Naive thymus-derived CD4-positive, alpha-beta T cell (primary cell): Measurements from ENCODE around the gene RAB31. TPM values are rescaled to one million over a fixed set of nuclear protein-coding genes. Genes with fewer than 3 reads are reported as not detected.
"Not testable (repeated sequence)": the region's sequence is repeated elsewhere in the genome, so short reads cannot be mapped to it uniquely, and the experiment has no call there.

ENCODE experiments used
- ATAC-seq: fragments of 150-1000 bp; cut with Tn5 transposase; 2 replicates; pipeline ENCODE4 v1.10.0; 2021; ENCODE audit warnings: mild to moderate bottlenecking, moderate library complexity
- CTCF ChIA-PET: fragments of 350-600 bp; sonication (Branson Sonifier 250); formaldehyde crosslinking; loops from one replicate; lab custom pipeline; 2021; ENCODE audit warnings: antibody characterized with exemption; lab: Charles Lee
- POLR2A ChIA-PET: fragments of 350-600 bp; sonication (Branson Sonifier 250); formaldehyde crosslinking; loops from one replicate; lab custom pipeline; 2021; ENCODE audit warnings: antibody characterized with exemption, inconsistent platforms; lab: Charles Lee
- DNase-seq, 9 donors: peaks; one replicate each; pipeline versions ENCODE4 v3.0.0 to v3.0.0-alpha.2; 2020 to 2022; ENCODE audit warnings: mixed read lengths in 1 of 9
- H3K27ac ChIP-seq: one replicate; pipeline ENCODE4 v1.7.0; 2013; ENCODE audit warnings: mild to moderate bottlenecking, low read depth, low read length, moderate library complexity
- H3K27me3 ChIP-seq, 2 donors: one replicate each; pipeline ENCODE4 v1.7.0; 2013; ENCODE audit warnings: low read length in 2 of 2, mild to moderate bottlenecking in 2 of 2, moderate library complexity in 2 of 2; ENCODE audit not compliant: control insufficient read depth in 2 of 2, insufficient read depth in 2 of 2
- H3K36me3 ChIP-seq, 3 experiments: 1 replicate in 2 of 3; 2 replicates in 1 of 3; pipeline ENCODE4 v1.7.0; 2013; ENCODE audit warnings: low read length in 3 of 3, mild to moderate bottlenecking in 3 of 3, moderate library complexity in 1 of 3; ENCODE audit not compliant: insufficient read depth in 3 of 3, control insufficient read depth in 2 of 3
- H3K4me1 ChIP-seq, 2 donors: one replicate each; pipeline ENCODE4 v1.7.0; 2013; ENCODE audit warnings: low read length in 2 of 2, mild to moderate bottlenecking in 2 of 2, moderate library complexity in 1 of 2; ENCODE audit not compliant: control insufficient read depth in 2 of 2, insufficient read depth in 2 of 2
- H3K4me3 ChIP-seq: 2 replicates; pipeline ENCODE4 v1.7.0; 2013; ENCODE audit warnings: mild to moderate bottlenecking, low read length
- H3K9me3 ChIP-seq, 3 experiments: 1 replicate in 2 of 3; 2 replicates in 1 of 3; pipeline ENCODE4 v1.7.0; 2013; ENCODE audit warnings: low read length in 3 of 3; ENCODE audit not compliant: control insufficient read depth in 2 of 3
- H3K27ac Mint-ChIP-seq, 9 donors: one replicate each; pipeline ENCODE4 v1.8.0; 2020 to 2022; ENCODE audit warnings: mixed read lengths in 9 of 9, mild to moderate bottlenecking in 8 of 9, moderate library complexity in 5 of 9, inconsistent platforms in 2 of 9
- H3K27me3 Mint-ChIP-seq, 5 donors: one replicate each; pipeline ENCODE4 v1.8.0; 2021 to 2022; ENCODE audit warnings: mixed read lengths in 5 of 5, mild to moderate bottlenecking in 1 of 5
- H3K36me3 Mint-ChIP-seq, 5 donors: one replicate each; pipeline ENCODE4 v1.8.0; 2020 to 2022; ENCODE audit warnings: mixed read lengths in 5 of 5, mild to moderate bottlenecking in 3 of 5, inconsistent platforms in 1 of 5
- H3K4me1 Mint-ChIP-seq, 7 donors: one replicate each; pipeline ENCODE4 v1.8.0; 2020 to 2022; ENCODE audit warnings: mixed read lengths in 7 of 7, mild to moderate bottlenecking in 3 of 7, inconsistent platforms in 1 of 7
- H3K4me3 Mint-ChIP-seq, 10 donors: one replicate each; pipeline ENCODE4 v1.8.0; 2020 to 2022; ENCODE audit warnings: mild to moderate bottlenecking in 10 of 10, mixed read lengths in 10 of 10, moderate library complexity in 6 of 10, inconsistent platforms in 2 of 10
- H3K9me3 Mint-ChIP-seq, 11 donors: one replicate each; pipeline ENCODE4 v1.8.0; 2020 to 2022; ENCODE audit warnings: mixed read lengths in 11 of 11, mild to moderate bottlenecking in 4 of 11, inconsistent platforms in 1 of 11, moderate library complexity in 1 of 11
- intact Hi-C, 2 donors: fragments of 100-400 bp; cut with micrococcal nuclease; formaldehyde crosslinking; loops; one replicate each; pipeline ENCODE4 v1.15.1; 2023
- polyA plus RNA-seq, 2 donors: library from polyadenylated mRNA; unstranded; fragments of 300-500 nt; fragmentation: Illumina TruSeq; gene quantifications; one replicate each; pipeline ENCODE4 v1.2.3, GENCODE V29; 2021
- total RNA-seq, 6 experiments: library from RNA in 5 of 6; stranded (reverse) in 5 of 6; gene quantifications; 1 replicate in 5 of 6; 2 replicates in 1 of 6; pipeline ENCODE4 v1.2.3 and lab custom pipeline; 2021 to 2026

Gene RAB31
- total and polyA plus RNA-seq, 7 experiments from 2014 or later, result 0.41 to 48.6 (median 2.3) TPM

DNA sequence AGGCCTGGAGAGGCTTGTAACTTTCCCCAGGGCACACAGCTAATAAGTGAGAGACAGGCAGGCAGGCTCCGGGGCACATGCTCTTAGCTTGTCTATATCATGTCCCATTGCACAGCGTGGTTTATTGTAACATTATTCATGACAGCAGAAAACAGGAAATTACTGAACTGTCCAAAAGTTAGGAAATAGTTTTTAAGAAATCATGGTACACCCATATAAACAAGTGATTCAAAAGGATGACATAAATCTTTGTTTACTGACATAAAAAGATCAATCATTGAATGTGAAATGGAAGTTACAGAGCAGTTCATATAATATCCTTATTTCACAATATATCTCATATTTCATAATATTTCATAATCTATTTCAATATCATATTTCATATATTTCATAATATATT lies 143.4 kb downstream of the RAB31 start:
- DNase-seq (no peak), ATAC-seq (peak; percentile 69)
- Histone ChIP-seq H3K27me3 (no peaks in the 10 kb centered on the region), H3K9me3 (no peaks in the 10 kb centered on the region), H3K27ac (no peak overlapping the region), H3K4me1 (no peaks in the 10 kb centered on the region), H3K36me3 (no peaks in the 10 kb centered on the region), H3K4me3 (no peak overlapping the region)
- Mint-ChIP-seq H3K9me3 (peaks cover 0 to 2% (median 0%) of the 10 kb centered on the region in 11 donors), H3K36me3 (peaks cover 0 to 3% (median 0%) of the 10 kb centered on the region in 5 donors), H3K4me1 (peaks cover 0 to 9% (median 0%) of the 10 kb centered on the region in 7 donors), H3K27me3 (peaks cover 17 to 48% (median 33%) of the 10 kb centered on the region in 5 donors), H3K4me3 (no peak overlapping the region), H3K27ac (no peak overlapping the region)
- intact Hi-C loops, result no loop called here
- POLR2A ChIA-PET, result no interaction called here
- CTCF ChIA-PET, result no interaction called here

DNA sequence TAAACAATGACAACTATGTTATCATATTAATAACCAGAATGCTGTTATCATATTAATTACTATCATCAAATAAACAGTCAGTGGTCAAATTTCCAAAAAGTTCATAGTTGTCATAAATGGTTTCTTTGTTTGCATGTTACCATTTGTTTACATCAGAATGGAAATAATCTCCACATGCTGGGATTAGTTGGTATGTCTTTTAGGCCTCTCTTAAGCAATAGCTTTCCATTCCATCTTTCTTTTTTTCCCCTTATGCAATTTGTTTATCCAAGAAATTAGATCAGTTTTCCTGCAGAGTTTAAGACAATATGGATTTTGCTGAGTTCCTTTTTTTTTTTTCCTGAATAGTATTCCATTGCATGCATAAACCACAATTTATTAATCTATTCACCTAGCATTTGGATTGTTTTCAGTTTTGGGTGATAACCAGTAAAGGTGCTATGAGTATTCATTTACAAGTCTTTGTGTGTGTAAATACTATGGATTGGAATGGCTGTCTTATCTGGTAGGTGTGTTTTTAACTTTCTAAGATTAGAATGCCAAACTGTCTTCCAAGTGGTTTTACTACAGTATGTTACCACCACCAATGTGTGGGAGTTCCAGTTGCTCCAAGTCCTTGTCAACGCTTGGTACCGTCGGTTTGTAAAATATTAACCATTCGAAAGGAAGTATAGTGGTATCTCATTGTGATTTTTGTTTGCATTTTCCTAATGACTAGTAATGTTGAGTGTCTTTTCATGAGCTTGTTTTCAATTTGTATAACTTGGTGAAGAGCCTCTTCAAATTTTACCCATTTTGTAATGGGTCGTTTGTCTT lies 144.4 kb downstream of the RAB31 start:
- CTCF ChIA-PET, result no interaction called here
- peaks cover 0 to 9% (median 0%) of the 10 kb centered on the region in 7 donors for H3K4me1 Mint-ChIP-seq

DNA sequence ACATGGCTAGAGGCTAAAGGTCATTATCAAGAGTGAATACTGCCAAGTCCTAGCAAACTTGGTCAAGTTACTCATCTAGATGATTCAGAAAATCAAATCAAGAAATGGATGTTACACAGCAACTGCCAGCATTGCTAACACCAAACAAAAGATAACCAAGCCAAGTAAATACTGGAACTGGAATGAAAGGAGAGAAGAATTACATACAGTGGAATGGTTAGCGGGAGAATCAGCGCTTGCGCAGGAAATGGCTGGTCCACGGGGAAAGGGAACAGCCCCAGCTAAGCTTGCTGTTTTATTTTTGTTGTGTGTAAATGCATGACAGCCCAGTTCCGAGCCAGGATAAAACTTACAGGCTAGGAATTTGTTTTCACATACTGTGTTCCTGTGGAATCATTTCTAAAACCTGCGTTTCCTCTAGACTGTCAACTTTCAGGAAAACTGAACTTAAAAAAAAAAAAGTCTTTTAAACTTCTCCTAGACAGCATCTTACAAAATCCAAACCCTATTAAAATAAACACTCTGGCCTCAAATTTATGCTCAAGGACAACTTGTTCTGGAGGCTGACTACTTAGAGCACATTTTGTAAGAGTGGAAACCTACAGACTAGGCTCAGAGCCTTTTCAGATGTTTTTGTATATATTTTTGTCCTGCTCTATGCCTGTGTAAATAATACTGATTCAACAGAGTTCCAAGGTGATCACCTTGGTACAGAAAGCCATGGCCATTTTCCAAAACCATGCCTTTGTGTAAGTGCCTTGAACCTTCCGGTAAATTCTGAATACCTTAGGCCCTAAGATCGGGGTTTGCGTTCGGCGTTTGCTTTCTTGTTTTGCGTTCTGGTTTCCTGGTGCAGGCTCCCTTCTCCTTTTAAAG lies 146.9 kb downstream of the RAB31 start:
- no peak overlapping the region for H3K4me3 ChIP-seq
- H3K36me3 ChIP-seq, result no peaks in the 10 kb centered on the region
- peaks cover 4 to 26% (median 15%) of the 10 kb centered on the region in 5 donors for H3K27me3 Mint-ChIP-seq
- DNase-seq (no peak), ATAC-seq (no peak)
- no peaks in the 10 kb centered on the region for H3K36me3 Mint-ChIP-seq
- H3K27me3 ChIP-seq, result no peaks in the 10 kb centered on the region
- ChIA-PET CTCF (no interaction called here), POLR2A (no interaction called here)
- no peaks in the 10 kb centered on the region for H3K9me3 ChIP-seq
- H3K9me3 Mint-ChIP-seq, result no peaks in the 10 kb centered on the region
- no peak overlapping the region for H3K4me3 Mint-ChIP-seq
- H3K27ac Mint-ChIP-seq, result no peak overlapping the region
- H3K27ac ChIP-seq, result no peak overlapping the region
- intact Hi-C loops, result no loop called here
- H3K4me1 Mint-ChIP-seq, result peaks cover 0 to 1% (median 0%) of the 10 kb centered on the region in 7 donors
- H3K4me1 ChIP-seq, result no peaks in the 10 kb centered on the region

More for the DNA sequence above, 144.4 kb downstream of the RAB31 start:
- peaks cover 0 to 3% (median 0%) of the 10 kb centered on the region in 5 donors for H3K36me3 Mint-ChIP-seq
- H3K27ac Mint-ChIP-seq, result no peak overlapping the region
- intact Hi-C loops, result no loop called here
- POLR2A ChIA-PET, result no interaction called here
- Histone ChIP-seq H3K27me3 (no peaks in the 10 kb centered on the region), H3K27ac (no peak overlapping the region), H3K36me3 (no peaks in the 10 kb centered on the region), H3K4me3 (no peak overlapping the region), H3K4me1 (no peaks in the 10 kb centered on the region), H3K9me3 (no peaks in the 10 kb centered on the region)
- H3K4me3 Mint-ChIP-seq, result no peak overlapping the region
- H3K9me3 Mint-ChIP-seq, result no peaks in the 10 kb centered on the region
- DNase-seq, result no peak
- peaks cover 17 to 41% (median 28%) of the 10 kb centered on the region in 5 donors for H3K27me3 Mint-ChIP-seq
- ATAC-seq, result no peak

DNA sequence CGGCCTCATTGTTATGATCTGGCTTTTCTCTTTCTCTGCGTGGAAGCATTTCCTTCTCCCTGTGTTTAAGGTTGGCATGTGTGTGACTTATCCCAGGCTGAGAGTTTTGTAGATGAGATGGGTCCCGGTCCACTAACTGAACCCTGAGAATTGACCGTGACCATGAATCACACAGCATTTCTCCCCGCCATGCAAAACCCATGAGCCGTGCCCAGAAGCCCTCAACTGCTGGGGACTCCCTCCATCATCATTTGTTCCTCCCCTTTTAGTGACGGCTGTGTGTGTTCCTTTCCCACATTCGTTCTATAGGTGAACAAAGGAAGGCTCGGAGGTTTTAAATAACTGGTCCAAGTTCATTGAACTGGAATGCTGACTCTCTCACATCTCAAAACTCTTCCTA lies 147.6 kb downstream of the RAB31 start:
- Histone ChIP-seq H3K4me1 (no peaks in the 10 kb centered on the region), H3K9me3 (no peaks in the 10 kb centered on the region), H3K4me3 (no peak overlapping the region), H3K36me3 (no peaks in the 10 kb centered on the region), H3K27me3 (no peaks in the 10 kb centered on the region), H3K27ac (no peak overlapping the region)
- POLR2A ChIA-PET, result no interaction called here
- Mint-ChIP-seq H3K27ac (no peak overlapping the region), H3K27me3 (peaks cover 4 to 21% (median 12%) of the 10 kb centered on the region in 5 donors), H3K4me1 (peaks cover 0 to 1% (median 0%) of the 10 kb centered on the region in 7 donors), H3K4me3 (no peak overlapping the region), H3K9me3 (no peaks in the 10 kb centered on the region), H3K36me3 (no peaks in the 10 kb centered on the region)
- intact Hi-C loops, result no loop called here
- ATAC-seq (no peak), DNase-seq (no peak)
- CTCF ChIA-PET, result no interaction called here

DNA sequence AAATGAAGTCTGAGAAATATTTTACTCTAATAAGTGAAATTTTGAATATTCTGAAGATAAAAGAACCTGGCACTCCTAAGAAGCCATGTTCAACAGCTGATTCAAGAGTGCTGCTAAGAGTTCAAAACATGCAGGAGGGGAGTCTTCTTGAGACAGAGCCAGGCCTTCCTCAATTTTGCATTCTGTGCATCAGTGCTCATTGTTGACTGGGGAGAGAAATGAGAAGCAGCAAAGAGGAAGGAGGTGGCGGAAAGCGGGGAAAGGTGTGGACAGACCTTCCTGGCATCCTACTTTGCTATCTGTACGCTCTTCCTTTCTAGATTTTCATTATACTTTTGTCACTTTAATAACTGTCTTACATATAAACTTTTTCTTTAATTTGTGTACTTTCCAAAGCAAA lies 148.0 kb downstream of the RAB31 start:
- peak; percentile 54 for ATAC-seq
- ChIA-PET POLR2A (no interaction called here), CTCF (no interaction called here)
- intact Hi-C loops, result no loop called here
- no peaks in the 10 kb centered on the region for H3K9me3 ChIP-seq
- no peak overlapping the region for H3K4me3 ChIP-seq
- H3K27ac Mint-ChIP-seq, result no peak overlapping the region
- peaks cover 4 to 21% (median 12%) of the 10 kb centered on the region in 5 donors for H3K27me3 Mint-ChIP-seq
- no peaks in the 10 kb centered on the region for H3K9me3 Mint-ChIP-seq
- no peak overlapping the region for H3K27ac ChIP-seq
- no peak overlapping the region for H3K4me3 Mint-ChIP-seq
- H3K27me3 ChIP-seq, result no peaks in the 10 kb centered on the region
- no peaks in the 10 kb centered on the region for H3K36me3 ChIP-seq
- no peaks in the 10 kb centered on the region for H3K4me1 ChIP-seq
- no peaks in the 10 kb centered on the region for H3K36me3 Mint-ChIP-seq
- H3K4me1 Mint-ChIP-seq, result peaks cover 0 to 1% (median 0%) of the 10 kb centered on the region in 7 donors
- DNase-seq, result no peak

DNA sequence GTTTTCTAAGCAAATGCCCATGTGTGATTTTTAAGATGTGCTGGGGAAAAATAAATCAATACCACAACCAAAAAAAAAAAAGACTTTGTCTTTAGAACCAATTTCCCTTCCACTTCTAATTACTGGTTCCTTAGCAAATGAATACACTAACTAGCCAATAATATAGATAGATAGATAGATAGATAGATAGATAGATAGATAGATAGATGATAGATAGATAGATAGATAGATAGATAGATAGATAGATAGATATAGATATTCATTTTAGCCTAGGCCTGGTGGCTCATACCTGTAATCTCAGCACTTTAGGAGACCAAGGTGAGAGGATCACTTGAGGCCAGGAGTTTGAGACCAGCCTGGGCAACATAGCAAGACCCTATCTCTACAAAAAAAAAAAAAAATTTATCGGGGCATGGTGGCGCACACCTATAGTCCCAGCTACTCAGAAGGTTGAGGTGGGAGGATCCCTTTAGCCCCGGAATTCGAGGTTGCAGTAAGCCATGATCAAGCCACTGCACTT lies 149.4 kb downstream of the RAB31 start:
- H3K27me3 ChIP-seq, H3K36me3 Mint-ChIP-seq, H3K4me1 ChIP-seq, DNase-seq, ATAC-seq, H3K27ac ChIP-seq, H3K4me1 Mint-ChIP-seq, H3K36me3 ChIP-seq, H3K4me3 ChIP-seq, POLR2A ChIA-PET, H3K4me3 Mint-ChIP-seq, H3K9me3 ChIP-seq, H3K27ac Mint-ChIP-seq, H3K9me3 Mint-ChIP-seq, intact Hi-C loops, CTCF ChIA-PET: not testable (repeated sequence)
- H3K27me3 Mint-ChIP-seq, result peaks cover 4 to 21% (median 11%) of the 10 kb centered on the region in 5 donors
